Smooth muscle cell (in vitro differentiated cells): ENCODE results near the gene SPECC1. TPM values are rescaled to one million over a fixed set of nuclear protein-coding genes. Genes with fewer than 3 reads are reported as not detected.

Experiments
- DNase-seq: peaks from one replicate; lab custom pipeline; 2025; ENCODE audit not compliant: unreplicated experiment; lab: John Stamatoyannopoulos, UW
- H2AFZ ChIP-seq: fragments of 200-600 bp; sonication (generic); 2 replicates; pipeline ENCODE4 v1.6.0; 2016; ENCODE audit warnings: antibody characterized with exemption, low read depth, mild to moderate bottlenecking
- H3F3A ChIP-seq: fragments of 200-600 bp; sonication (generic); 2 replicates; pipeline ENCODE4 v1.6.0; 2017; ENCODE audit warnings: antibody characterized with exemption, low read depth
- H3K27ac ChIP-seq: fragments of 200-600 bp; sonication (generic); 2 replicates; pipeline ENCODE4 v1.5.1; 2016; ENCODE audit warnings: low read depth, mild to moderate bottlenecking
- H3K27me3 ChIP-seq: fragments of 200-600 bp; sonication (generic); 2 replicates; pipeline ENCODE4 v1.6.1; 2016; ENCODE audit warnings: low read depth, mild to moderate bottlenecking
- H3K36me3 ChIP-seq: fragments of 200-600 bp; sonication (generic); 2 replicates; pipeline ENCODE4 v1.5.1; 2016; ENCODE audit warnings: low read depth
- H3K4me1 ChIP-seq: fragments of 200-600 bp; sonication (generic); 2 replicates; pipeline ENCODE4 v1.5.1; 2016; ENCODE audit warnings: low read depth
- H3K4me2 ChIP-seq: fragments of 200-600 bp; sonication (generic); 2 replicates; pipeline ENCODE4 v1.6.0; 2016; ENCODE audit warnings: mild to moderate bottlenecking
- H3K4me3 ChIP-seq: fragments of 200-600 bp; sonication (generic); 2 replicates; pipeline ENCODE4 v1.5.1; 2016; ENCODE audit warnings: mild to moderate bottlenecking
- H3K79me2 ChIP-seq: fragments of 200-600 bp; sonication (generic); 2 replicates; pipeline ENCODE4 v1.6.0; 2016; ENCODE audit warnings: low read depth, mild to moderate bottlenecking
- H3K9ac ChIP-seq: fragments of 200-600 bp; sonication (generic); 2 replicates; pipeline ENCODE4 v1.6.0; 2016; ENCODE audit warnings: low read depth
- H3K9me3 ChIP-seq: fragments of 200-600 bp; sonication (generic); replicated peaks from 2 replicates; pipeline ENCODE4 v1.5.1; 2016; ENCODE audit warnings: low read depth
- H4K20me1 ChIP-seq: fragments of 200-600 bp; sonication (generic); 2 replicates; pipeline ENCODE4 v1.6.0; 2016; ENCODE audit warnings: low read depth
- CTCF ChIP-seq: fragments of 200-600 bp; sonication (generic); IDR thresholded peaks from 2 replicates; pipeline ENCODE4 v1.5.1; 2017; ENCODE audit warnings: borderline replicate concordance, mild to moderate bottlenecking, antibody characterized with exemption; ENCODE audit not compliant: insufficient read depth, poor library complexity, severe bottlenecking
- WGBS: methylation state at CpG from one replicate; pipeline ENCODE4 v1.1.7; 2016; ENCODE audit warnings: low lambda C conversion rate; 5-methylcytosine and 5-hydroxymethylcytosine counted together
- polyA plus RNA-seq: library from polyadenylated mRNA; unstranded; fragments of >200 nt; fragmentation: Nextera tagmentation; extraction: Ambion mirVana; gene quantifications from 2 replicates; pipeline ENCODE4 v1.2.1, GENCODE V29; 2016
- total RNA-seq: library from RNA; depleted of rRNA; stranded (reverse); fragments of >200 nt; gene quantifications from 2 replicates; pipeline ENCODE4 v1.2.3, GENCODE V29; 2014

Gene SPECC1
- total and polyA plus RNA-seq, 2 experiments from 2014 or later = 20.0 to 72.0 TPM

- Histone ChIP-seq H3K4me1 (no peaks in the 10 kb centered on the region), H3K27me3 (no peaks in the 10 kb centered on the region), H3K4me2 (no peak overlapping the region), H3F3A (peaks cover 5% of the 10 kb centered on the region), H2AFZ (no peak overlapping the region), H3K4me3 (no peak overlapping the region), H3K9me3 (no peaks in the 10 kb centered on the region), H3K36me3 (no peaks in the 10 kb centered on the region), H4K20me1 (no peaks in the 10 kb centered on the region), H3K79me2 (no peaks in the 10 kb centered on the region), H3K27ac (no peak overlapping the region), H3K9ac (no peak overlapping the region)
- 91% methylated on average over 3 of the region's 3 CpGs for WGBS
- no peak for DNase-seq
- TF ChIP-seq CTCF = no peak
Observed at GRCh38 chr17:20068445-20068844, 59.3 kb downstream of the SPECC1 start.

- Histone ChIP-seq H3K27me3 (no peaks in the 10 kb centered on the region), H3K4me3 (no peak overlapping the region), H3K27ac (no peak overlapping the region), H3K36me3 (no peaks in the 10 kb centered on the region), H3K9ac (no peak overlapping the region), H4K20me1 (no peaks in the 10 kb centered on the region), H2AFZ (no peak overlapping the region), H3K4me2 (no peak overlapping the region), H3K79me2 (no peaks in the 10 kb centered on the region), H3F3A (no peaks in the 10 kb centered on the region), H3K4me1 (no peaks in the 10 kb centered on the region), H3K9me3 (no peaks in the 10 kb centered on the region)
- 89% methylated on average over 4 of the region's 4 CpGs for WGBS
- no peak for DNase-seq
- no peak for TF ChIP-seq CTCF
Observed at GRCh38 chr17:20071824-20072691, 62.9 kb downstream of the SPECC1 start.

GRCh38 chr17:20072692-20072992, 63.5 kb downstream of the SPECC1 start:
- H3K27me3 ChIP-seq = no peaks in the 10 kb centered on the region
- no peaks in the 10 kb centered on the region for H3K36me3 ChIP-seq
- H3K9me3 ChIP-seq = no peaks in the 10 kb centered on the region
- H3F3A ChIP-seq = no peaks in the 10 kb centered on the region
- WGBS = 95% methylated on average over 3 of the region's 3 CpGs
- H3K79me2 ChIP-seq = no peaks in the 10 kb centered on the region
- H3K4me3 ChIP-seq = no peak overlapping the region
- no peaks in the 10 kb centered on the region for H4K20me1 ChIP-seq
- no peaks in the 10 kb centered on the region for H3K4me1 ChIP-seq
- no peak for DNase-seq
- H3K4me2 ChIP-seq = no peak overlapping the region
- no peak overlapping the region for H3K9ac ChIP-seq
- H2AFZ ChIP-seq = no peak overlapping the region
- no peak overlapping the region for H3K27ac ChIP-seq
- TF ChIP-seq CTCF = no peak
